ENCODE results near the gene PHTF1. TPM values are rescaled to one million over a fixed set of nuclear protein-coding genes. Genes with fewer than 3 reads are reported as not detected.

Gene PHTF1
- total and polyA plus RNA-seq, 4 donors: 2.8 to 26.3 (median 11.8) TPM

GRCh38 chr1:113782406-113782805 is 23.1 kb upstream of the PHTF1 start:
- H3K27me3 ChIP-seq (ENCODE audit: control insufficient read depth in 1 of 2, insufficient read depth in 2 of 2, low read length in 1 of 2): no peaks in the 10 kb centered on the region
- ATAC-seq (ENCODE audit: low FRiP score) (no peak), DNase-seq (no peak)
- no peaks in the 10 kb centered on the region for H3K9me3 ChIP-seq (ENCODE audit: control insufficient read depth, low read length)
- H3K36me3 ChIP-seq (ENCODE audit: control insufficient read depth in 1 of 2, insufficient read depth in 2 of 2, low read length in 1 of 2): no peaks in the 10 kb centered on the region
- intact Hi-C loops (cut with DNase I): no loop called here
- H3K4me3 ChIP-seq (ENCODE audit: low read length in 2 of 2): no peak overlapping the region
- H3K27ac ChIP-seq (ENCODE audit: low read depth in 1 of 2, low read length in 2 of 2): no peak overlapping the region
- peaks cover 2% of the 10 kb centered on the region in 2 donors for H3K4me1 ChIP-seq (ENCODE audit: control insufficient read depth in 1 of 2, insufficient read depth in 2 of 2, low read length in 2 of 2)
- 24 to 28% methylated on average over 2 of the region's 2 CpGs for WGBS, 2 donors

DNA sequence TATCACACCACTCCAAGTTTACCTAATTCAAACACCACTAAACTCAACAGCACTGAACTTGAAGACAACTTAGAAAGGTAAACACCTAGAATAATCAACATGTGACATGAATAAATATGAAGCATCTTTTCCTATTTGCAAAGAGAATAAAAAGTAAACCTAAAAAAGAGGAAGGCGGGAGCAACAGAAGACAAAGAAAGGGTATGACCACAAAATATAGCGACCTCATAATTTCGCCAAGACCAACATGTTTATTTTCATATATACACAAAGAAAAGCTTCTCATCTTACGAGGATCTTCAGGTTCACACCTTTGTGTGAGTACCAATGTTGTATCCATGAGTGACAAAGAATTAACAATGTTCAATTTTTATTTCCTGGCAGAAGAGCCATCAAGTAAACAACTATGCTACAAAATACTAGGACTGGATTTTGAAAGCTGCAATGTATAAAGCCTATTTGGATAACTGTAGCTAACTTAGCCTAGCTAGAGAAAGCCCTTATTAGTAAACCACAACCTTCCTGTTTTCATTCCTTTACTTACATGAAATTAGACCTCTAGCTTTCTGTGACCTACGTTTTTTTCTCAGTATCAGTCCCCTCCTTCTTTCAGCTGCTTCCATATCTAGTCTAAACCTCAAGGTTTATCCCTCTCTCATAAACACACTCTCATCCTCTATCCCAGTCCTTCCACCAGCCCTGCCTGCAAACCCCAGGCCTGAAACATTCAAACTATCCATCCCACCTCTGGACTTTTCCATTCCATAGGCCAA is 21.3 kb upstream of the PHTF1 start:
- intact Hi-C loops (cut with DNase I): no loop called here
- Histone ChIP-seq H3K4me3 (ENCODE audit: low read length in 2 of 2) (no peak overlapping the region), H3K36me3 (ENCODE audit: control insufficient read depth in 1 of 2, insufficient read depth in 2 of 2, low read length in 1 of 2) (peaks cover 0 to 2% of the 10 kb centered on the region in 2 donors), H3K27me3 (ENCODE audit: control insufficient read depth in 1 of 2, insufficient read depth in 2 of 2, low read length in 1 of 2) (no peaks in the 10 kb centered on the region), H3K27ac (ENCODE audit: low read depth in 1 of 2, low read length in 2 of 2) (no peak overlapping the region), H3K4me1 (ENCODE audit: control insufficient read depth in 1 of 2, insufficient read depth in 2 of 2, low read length in 2 of 2) (peaks cover 2% of the 10 kb centered on the region in 2 donors), H3K9me3 (ENCODE audit: control insufficient read depth, low read length) (no peaks in the 10 kb centered on the region)
- no peak for DNase-seq
- WGBS, 2 donors: 86 to 90% methylated on average over 5 of the region's 5 CpGs
- ATAC-seq (ENCODE audit: low FRiP score): no peak

DNA sequence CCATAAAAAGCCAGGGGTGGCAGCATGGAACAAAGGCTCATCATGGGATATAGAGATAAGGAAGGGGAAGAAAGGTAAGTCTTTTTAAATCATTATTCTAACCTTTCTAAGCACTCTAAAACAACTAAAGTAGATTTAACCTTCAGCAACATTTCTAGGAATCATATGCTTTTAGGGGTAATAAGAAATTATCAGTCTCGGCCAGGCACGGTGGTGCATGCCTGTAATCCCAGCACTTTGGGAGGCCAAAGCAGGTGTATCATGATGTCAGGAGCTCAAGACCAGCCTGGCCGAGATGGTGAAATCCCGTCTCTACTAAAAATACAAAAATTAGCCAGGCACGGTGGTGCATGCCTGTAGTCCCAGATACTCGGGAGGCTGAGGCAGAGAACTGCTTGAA is 20.3 kb upstream of the PHTF1 start:
- DNase-seq: no peak
- Histone ChIP-seq H3K9me3 (ENCODE audit: control insufficient read depth, low read length) (no peaks in the 10 kb centered on the region), H3K4me3 (ENCODE audit: low read length in 2 of 2) (no peak overlapping the region), H3K27ac (ENCODE audit: low read depth in 1 of 2, low read length in 2 of 2) (no peak overlapping the region), H3K4me1 (ENCODE audit: control insufficient read depth in 1 of 2, insufficient read depth in 2 of 2, low read length in 2 of 2) (peaks cover 2% of the 10 kb centered on the region in 2 donors), H3K27me3 (ENCODE audit: control insufficient read depth in 1 of 2, insufficient read depth in 2 of 2, low read length in 1 of 2) (no peaks in the 10 kb centered on the region), H3K36me3 (ENCODE audit: control insufficient read depth in 1 of 2, insufficient read depth in 2 of 2, low read length in 1 of 2) (peaks cover 0 to 2% of the 10 kb centered on the region in 2 donors)
- 92 to 95% methylated on average over 6 of the region's 6 CpGs for WGBS, 2 donors
- intact Hi-C loops (cut with DNase I): no loop called here
- ATAC-seq (ENCODE audit: low FRiP score): no peak

GRCh38 chr1:113777561-113777960 is 18.3 kb upstream of the PHTF1 start:
- DNase-seq (no peak), ATAC-seq (ENCODE audit: low FRiP score) (no peak)
- H3K36me3 ChIP-seq (ENCODE audit: control insufficient read depth in 1 of 2, insufficient read depth in 2 of 2, low read length in 1 of 2): peaks cover 0 to 2% of the 10 kb centered on the region in 2 donors
- H3K9me3 ChIP-seq (ENCODE audit: control insufficient read depth, low read length): no peaks in the 10 kb centered on the region
- H3K4me3 ChIP-seq (ENCODE audit: low read length in 2 of 2): no peak overlapping the region
- 87% methylated on average over 4 of the region's 4 CpGs for WGBS, 2 donors
- H3K4me1 ChIP-seq (ENCODE audit: control insufficient read depth in 1 of 2, insufficient read depth in 2 of 2, low read length in 2 of 2): peaks cover 0 to 2% of the 10 kb centered on the region in 2 donors
- intact Hi-C loops (cut with DNase I): no loop called here
- no peaks in the 10 kb centered on the region for H3K27me3 ChIP-seq (ENCODE audit: control insufficient read depth in 1 of 2, insufficient read depth in 2 of 2, low read length in 1 of 2)
- no peak overlapping the region for H3K27ac ChIP-seq (ENCODE audit: low read depth in 1 of 2, low read length in 2 of 2)

DNA sequence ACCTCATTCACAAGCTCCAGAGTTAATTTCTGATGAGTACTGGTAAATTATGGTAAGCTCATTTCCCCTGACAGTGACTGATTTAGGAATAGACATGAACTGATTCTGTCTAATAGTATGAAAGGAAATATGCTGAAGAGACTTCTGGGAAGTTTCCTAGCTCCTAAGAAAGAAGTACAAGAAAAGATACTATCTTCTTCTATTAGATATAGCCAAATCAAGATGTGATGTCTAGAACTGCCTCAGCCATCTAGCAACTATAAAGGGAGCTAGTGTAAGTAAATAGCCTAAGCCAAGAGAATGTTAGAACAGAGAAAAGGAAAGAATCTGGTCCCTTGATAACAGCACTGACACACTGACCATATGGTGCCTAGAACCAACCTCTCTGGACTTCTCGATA is 10.7 kb upstream of the PHTF1 start:
- ATAC-seq (ENCODE audit: low FRiP score): no peak
- no peak overlapping the region for H3K27ac ChIP-seq (ENCODE audit: low read depth in 1 of 2, low read length in 2 of 2)

DNA sequence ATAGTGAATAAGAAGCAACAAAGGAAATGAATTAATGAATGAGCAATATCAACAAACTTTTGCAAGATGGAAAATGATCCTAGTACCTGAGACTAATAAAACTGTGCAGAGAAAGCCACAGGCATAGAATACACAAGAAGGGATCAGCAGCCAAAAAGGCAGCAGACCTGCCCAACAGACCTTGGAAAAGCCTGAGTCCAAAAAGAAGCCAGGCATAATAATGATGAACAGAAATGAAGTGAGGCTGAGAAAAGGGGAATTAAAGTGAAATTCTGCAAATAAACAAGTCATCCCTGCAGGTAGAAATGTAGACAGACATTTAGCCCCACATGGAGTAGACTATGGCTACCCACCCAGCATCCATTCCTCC is 10.3 kb upstream of the PHTF1 start:
- H3K4me1 ChIP-seq (ENCODE audit: control insufficient read depth in 1 of 2, insufficient read depth in 2 of 2, low read length in 2 of 2): no peaks in the 10 kb centered on the region
- intact Hi-C loops (cut with DNase I): no loop called here
- peaks cover 2 to 8% of the 10 kb centered on the region in 2 donors for H3K36me3 ChIP-seq (ENCODE audit: control insufficient read depth in 1 of 2, insufficient read depth in 2 of 2, low read length in 1 of 2)

More for the DNA sequence above, 10.7 kb upstream of the PHTF1 start:
- DNase-seq: no peak
- intact Hi-C loops (cut with DNase I): no loop called here
- Histone ChIP-seq H3K9me3 (ENCODE audit: control insufficient read depth, low read length) (no peaks in the 10 kb centered on the region), H3K36me3 (ENCODE audit: control insufficient read depth in 1 of 2, insufficient read depth in 2 of 2, low read length in 1 of 2) (peaks cover 2 to 8% of the 10 kb centered on the region in 2 donors), H3K4me3 (ENCODE audit: low read length in 2 of 2) (no peak overlapping the region), H3K27me3 (ENCODE audit: control insufficient read depth in 1 of 2, insufficient read depth in 2 of 2, low read length in 1 of 2) (no peaks in the 10 kb centered on the region), H3K4me1 (ENCODE audit: control insufficient read depth in 1 of 2, insufficient read depth in 2 of 2, low read length in 2 of 2) (no peaks in the 10 kb centered on the region)
- 83 to 89% methylated on average over 1 of the region's 1 CpG for WGBS, 2 donors

DNA sequence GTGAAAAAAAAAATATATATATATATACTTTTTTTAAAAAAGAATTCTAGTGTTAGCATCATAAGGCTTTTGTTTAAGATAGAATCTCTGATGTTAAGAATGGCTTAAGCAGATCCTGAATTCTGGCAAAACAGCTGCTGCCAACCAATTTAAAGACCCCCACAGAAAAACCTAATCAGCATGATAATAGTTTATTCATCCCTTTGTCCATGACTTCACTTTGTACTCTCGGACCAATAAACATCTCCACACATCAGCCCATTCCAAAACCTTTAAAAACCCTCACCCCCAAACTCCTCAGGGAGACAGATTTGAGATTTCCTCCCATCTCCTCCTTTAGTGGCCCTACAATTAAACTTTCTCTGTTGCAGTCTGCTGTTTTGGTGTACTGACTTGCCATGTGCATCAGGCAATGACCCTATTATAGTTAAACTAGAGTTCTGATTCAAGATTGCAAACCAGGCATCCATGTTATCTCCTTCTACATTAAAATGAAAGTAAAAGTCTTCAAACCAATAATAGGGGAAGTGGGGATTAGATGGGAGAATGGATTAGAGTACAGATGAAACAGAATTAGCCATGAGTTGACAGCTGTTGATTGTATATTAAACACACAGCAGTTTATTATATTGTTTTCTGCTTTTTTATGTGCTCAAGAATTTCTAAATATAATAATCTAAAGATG is 9.8 kb upstream of the PHTF1 start:
- no peaks in the 10 kb centered on the region for H3K4me1 ChIP-seq (ENCODE audit: control insufficient read depth in 1 of 2, insufficient read depth in 2 of 2, low read length in 2 of 2)
- H3K36me3 ChIP-seq (ENCODE audit: control insufficient read depth in 1 of 2, insufficient read depth in 2 of 2, low read length in 1 of 2): peaks cover 2 to 8% of the 10 kb centered on the region in 2 donors

More for the DNA sequence above, 10.3 kb upstream of the PHTF1 start:
- ATAC-seq (ENCODE audit: low FRiP score): no peak
- H3K9me3 ChIP-seq (ENCODE audit: control insufficient read depth, low read length): no peaks in the 10 kb centered on the region
- DNase-seq: no peak
- H3K27ac ChIP-seq (ENCODE audit: low read depth in 1 of 2, low read length in 2 of 2): no peak overlapping the region
- no peak overlapping the region for H3K4me3 ChIP-seq (ENCODE audit: low read length in 2 of 2)
- H3K27me3 ChIP-seq (ENCODE audit: control insufficient read depth in 1 of 2, insufficient read depth in 2 of 2, low read length in 1 of 2): no peaks in the 10 kb centered on the region

GRCh38 chr1:113765306-113766230 is 6.3 kb upstream of the PHTF1 start:
- peaks cover 2 to 8% of the 10 kb centered on the region in 2 donors for H3K36me3 ChIP-seq (ENCODE audit: control insufficient read depth in 1 of 2, insufficient read depth in 2 of 2, low read length in 1 of 2)
- H3K9me3 ChIP-seq (ENCODE audit: control insufficient read depth, low read length): no peaks in the 10 kb centered on the region
- H3K27me3 ChIP-seq (ENCODE audit: control insufficient read depth in 1 of 2, insufficient read depth in 2 of 2, low read length in 1 of 2): no peaks in the 10 kb centered on the region
- intact Hi-C loops (cut with DNase I): no loop called here
- H3K4me1 ChIP-seq (ENCODE audit: control insufficient read depth in 1 of 2, insufficient read depth in 2 of 2, low read length in 2 of 2): no peaks in the 10 kb centered on the region
- no peak overlapping the region for H3K27ac ChIP-seq (ENCODE audit: low read depth in 1 of 2, low read length in 2 of 2)
- no peak overlapping the region for H3K4me3 ChIP-seq (ENCODE audit: low read length in 2 of 2)
- 89 to 90% methylated on average over 2 of the region's 2 CpGs for WGBS, 2 donors
- ATAC-seq (ENCODE audit: low FRiP score) (no peak), DNase-seq (no peak)

More for the DNA sequence above, 9.8 kb upstream of the PHTF1 start:
- 85 to 95% methylated on average over 1 of the region's 1 CpG for whole genome bisulfite sequencing, 2 donors
- Histone ChIP-seq H3K4me3 (ENCODE audit: low read length in 2 of 2) (no peak overlapping the region), H3K9me3 (ENCODE audit: control insufficient read depth, low read length) (no peaks in the 10 kb centered on the region), H3K27me3 (ENCODE audit: control insufficient read depth in 1 of 2, insufficient read depth in 2 of 2, low read length in 1 of 2) (no peaks in the 10 kb centered on the region), H3K27ac (ENCODE audit: low read depth in 1 of 2, low read length in 2 of 2) (no peak overlapping the region)
- ATAC-seq (ENCODE audit: low FRiP score) (no peak), DNase-seq (no peak)
- intact Hi-C loops (cut with DNase I): no loop called here
